ENCODE results near the gene SLC22A15.

SLC22A15 gene

DNA sequence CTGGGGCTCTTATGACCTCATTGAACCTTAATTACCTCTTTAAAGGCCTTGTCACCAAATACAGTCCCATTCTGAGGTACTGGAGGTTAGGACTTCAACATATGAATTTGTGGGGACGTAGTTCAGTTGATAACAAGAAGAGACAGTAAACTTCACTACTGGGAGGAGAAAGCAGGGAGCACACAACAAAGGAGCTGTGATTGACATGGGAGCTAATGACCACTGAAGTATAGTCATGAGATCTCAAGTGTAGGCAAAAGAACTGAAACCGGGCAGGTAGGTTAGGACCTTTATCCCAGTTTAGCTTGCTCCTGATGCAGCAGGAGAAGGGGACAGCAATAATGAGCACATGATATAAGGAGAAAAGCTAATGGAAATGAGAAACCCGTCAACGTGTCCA is 123.1 kb downstream of the SLC22A15 start:
- DNase-seq (ENCODE audit: low read depth in 4 of 4, low spot score in 1 of 4), result no peak

DNA sequence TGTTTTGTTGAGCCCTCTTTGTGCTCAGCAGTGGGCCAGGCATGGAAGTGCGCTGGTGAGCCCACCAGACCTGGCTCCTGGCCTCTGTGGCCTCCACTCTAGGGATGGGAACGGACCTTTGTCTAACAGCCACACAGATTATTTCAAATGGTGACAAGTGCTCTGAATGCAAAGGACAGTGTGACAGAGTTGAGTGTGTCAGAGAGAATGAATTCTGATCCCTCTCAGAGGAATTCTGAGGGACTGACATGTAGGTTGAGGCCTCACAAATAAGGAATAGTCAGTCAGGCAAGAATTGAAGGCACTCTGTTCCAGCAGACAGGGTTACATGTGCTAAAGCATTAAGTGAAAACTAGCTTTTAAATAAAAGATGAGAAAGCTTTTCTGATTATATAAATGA is 123.6 kb downstream of the SLC22A15 start:
- no peak for DNase-seq (ENCODE audit: low read depth in 4 of 4, low spot score in 1 of 4)

DNA sequence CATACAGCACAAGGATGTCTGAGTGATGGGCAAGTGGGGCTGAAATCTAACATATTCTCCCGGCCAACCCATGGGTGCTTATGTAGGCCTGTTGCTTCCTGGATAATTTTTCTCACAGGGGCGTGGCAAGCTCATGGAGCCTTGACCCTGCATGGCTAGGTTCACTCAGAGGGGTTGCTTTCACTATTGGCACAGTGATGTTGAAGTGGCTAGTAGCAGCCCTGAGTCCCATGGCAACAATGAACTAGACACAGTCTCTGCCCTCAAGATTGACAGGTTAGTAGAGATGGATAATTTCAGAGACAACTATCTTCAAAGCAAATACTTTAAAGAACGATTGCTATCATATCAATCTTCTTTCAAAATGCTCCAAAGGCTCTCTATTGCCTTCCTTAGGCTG is 128.4 kb downstream of the SLC22A15 start:
- DNase-seq (ENCODE audit: low read depth in 4 of 4, low spot score in 1 of 4), result no peak

DNA sequence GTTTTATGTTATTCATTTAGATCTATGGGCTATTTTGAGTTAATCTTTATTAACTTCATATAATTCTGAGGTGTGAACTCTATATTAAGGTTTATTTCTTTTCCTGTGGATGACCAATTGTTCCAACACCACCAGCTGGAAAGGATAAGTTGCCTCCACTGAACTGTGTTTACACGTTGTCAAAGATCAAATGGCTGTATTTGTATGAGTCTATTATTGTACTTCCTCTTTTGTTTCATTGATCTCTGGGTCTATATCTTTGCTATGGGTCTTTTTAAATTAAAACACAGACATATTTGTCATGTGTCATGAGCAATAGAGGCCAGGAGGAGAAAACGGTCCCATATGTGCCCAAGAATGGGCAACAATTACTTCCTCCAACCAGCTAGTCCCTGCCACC is 129.7 kb downstream of the SLC22A15 start:
- DNase-seq (ENCODE audit: low read depth in 4 of 4, low spot score in 1 of 4), result no peak

DNA sequence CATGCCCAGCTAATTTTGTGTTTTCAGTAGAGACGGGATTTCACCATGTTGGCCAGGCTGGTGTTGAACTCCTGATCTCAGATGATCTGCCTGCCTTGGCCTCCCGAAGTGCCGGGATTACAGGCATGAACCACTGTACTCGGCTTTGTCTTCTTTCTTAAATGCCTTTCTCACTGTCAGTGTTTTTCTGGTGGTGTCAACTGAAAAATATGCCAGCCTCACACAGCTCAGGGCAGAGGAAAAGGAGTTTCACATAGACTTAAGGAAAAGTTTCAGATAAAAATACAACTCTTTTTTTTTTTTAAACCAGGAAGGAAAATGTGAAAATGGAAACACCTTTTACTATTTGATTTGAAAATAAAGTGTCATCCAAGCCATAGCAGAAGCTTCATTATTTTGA is 130.3 kb downstream of the SLC22A15 start:
- no peak for DNase-seq (ENCODE audit: low read depth in 4 of 4, low spot score in 1 of 4)

DNA sequence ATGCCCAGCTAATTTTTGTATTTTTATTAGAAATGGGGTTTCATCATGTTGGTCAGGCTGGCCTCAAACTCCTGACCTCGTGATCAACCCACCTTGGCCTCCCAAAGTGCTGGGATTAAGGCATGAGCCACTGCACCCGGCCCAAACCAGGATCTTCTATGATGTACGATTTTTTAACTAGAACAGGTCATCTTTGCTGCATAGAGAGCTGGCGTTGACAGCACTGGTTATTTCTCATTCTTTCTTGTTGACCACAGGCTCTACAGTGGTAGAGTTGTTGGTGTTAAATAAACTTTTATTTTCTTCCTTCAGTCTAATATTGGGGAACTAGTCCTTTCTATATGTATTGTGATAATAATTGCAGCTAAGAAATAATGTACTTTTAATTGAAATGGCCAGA is 131.1 kb downstream of the SLC22A15 start:
- DNase-seq (ENCODE audit: low read depth in 4 of 4, low spot score in 1 of 4), result no peak

DNA sequence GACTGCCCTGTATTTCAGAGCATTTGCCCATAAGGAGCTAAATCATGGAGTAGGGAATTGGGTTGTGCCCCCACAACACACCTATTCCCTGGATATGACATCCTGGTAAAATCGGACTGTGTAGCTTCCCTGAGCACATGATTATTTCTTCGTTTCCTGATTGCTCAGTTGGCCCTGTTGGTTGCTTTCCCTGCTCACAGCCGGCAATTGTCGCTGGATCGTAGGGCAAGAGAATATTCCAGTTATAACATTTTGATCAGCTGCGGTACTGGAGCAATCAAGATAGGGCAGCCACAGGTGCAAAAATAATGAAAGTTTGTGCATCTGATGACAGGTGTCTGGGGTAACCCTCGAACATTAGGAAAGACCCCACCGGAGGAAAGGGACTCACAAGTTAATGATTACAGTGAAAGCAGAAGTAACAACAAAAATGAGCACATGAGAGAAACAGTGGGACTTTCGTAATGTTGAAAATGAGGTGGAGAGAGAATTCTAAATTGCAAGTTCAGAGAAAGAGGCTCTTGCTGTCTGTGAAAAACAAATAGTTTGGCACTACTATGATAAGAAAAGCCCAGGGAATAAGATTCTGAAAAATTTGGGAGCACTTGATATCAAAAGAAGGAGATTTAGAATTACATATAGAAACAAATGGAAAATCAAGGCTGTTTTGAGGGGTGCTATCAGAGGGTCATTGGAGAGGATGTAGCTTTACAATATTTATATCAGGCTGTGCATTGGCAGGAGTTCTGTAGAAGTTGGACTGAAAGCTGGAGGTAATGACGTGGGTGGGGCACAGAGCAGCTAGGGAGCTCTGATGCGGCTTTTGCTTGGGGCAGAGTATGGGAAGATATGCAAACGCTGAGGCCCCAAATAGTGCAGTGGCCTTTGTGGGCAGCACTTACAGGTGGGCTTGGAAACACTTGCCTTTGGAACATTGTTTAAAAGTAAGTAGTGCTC is 134.5 kb downstream of the SLC22A15 start, which contains the start of gene MAB21L3:
TSS of gene MAB21L3 (plus strand) at position 833 of the 957 bp plus-strand sequence. CDS start 1,217 bp downstream, outside the sequence.
- no peak for DNase-seq (ENCODE audit: low read depth in 4 of 4, low spot score in 1 of 4)

DNA sequence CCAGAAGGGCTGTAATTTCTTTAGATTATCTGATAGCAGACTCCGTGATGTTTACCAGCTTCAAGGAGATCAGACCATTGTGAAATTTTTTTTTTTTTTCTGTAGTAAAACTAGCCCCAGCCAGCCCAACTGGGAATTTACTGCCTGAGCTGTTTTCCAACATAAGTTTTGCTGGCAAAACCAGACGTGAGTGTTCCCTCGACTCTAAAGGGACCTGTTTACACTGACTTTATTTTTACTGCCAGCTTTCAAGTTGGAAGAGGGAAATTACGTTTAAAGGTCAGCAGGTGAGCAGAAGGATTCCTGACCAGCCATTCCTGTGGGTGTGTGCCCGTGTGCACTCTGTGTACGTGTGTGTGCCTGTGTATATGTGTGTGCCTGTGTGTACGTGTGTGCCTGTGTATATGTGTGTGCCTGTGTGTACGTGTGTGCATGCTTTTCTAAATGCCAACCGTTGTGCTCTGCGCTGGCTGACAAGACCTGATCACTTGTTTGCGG is 135.3 kb downstream of the SLC22A15 start:
- no peak for DNase-seq (ENCODE audit: low read depth in 4 of 4, low spot score in 1 of 4)

DNA sequence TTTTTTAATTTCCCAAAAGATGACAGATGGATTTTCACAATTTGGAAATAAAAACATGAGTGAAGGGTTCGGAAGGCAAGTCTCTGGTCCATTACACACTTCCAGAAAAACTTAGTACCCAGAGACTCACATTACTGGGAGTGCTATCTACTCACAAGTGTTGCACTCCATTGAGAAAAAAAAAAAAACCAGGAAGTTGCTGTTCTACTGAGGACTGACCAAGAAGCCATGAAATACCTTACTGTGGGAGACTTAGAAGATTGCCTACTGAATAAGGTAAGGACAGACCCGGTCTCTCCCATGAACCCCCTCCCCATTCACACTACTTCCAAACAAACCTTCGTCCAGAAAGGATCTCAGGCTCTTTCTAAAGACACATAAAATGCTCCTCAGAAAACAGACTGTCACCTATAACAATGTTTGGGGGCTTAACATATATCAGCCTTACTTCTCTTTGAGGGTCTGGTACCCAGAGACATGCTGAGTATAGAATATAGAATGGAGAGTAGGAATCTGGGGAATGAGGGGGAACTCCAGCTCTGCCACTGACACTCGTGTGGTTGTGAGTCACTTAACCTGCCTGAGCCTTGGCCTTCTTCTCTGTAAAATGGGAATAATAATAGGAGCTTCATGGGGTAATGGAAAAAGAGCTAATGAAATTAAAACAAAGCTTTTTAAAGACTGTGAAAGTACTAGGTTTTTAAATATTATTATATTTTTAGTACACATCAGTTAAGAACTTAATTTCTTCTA is 136.3 kb downstream of the SLC22A15 start:
- no peak for DNase-seq (ENCODE audit: low read depth in 4 of 4, low spot score in 1 of 4)

DNA sequence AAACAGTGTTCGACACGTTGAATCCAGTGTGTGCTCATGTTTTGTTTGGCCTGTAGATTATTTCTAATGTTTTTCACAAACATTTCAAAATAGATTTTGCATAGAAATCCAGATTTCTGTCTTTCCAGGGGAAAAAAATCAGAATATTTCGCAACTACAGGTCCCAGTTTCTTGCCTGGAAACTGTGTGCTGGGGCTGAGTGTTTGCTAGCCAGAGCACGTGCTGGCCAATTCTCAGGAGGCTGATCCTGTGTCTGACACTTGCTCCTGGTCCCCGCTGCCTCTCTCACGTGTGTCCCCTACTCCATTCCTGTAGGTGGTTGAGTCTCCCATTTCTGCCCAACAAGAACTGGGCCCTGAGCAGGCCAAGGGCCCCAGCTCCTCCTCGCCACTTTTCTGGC is 137.3 kb downstream of the SLC22A15 start:
- no peak for DNase-seq (ENCODE audit: low read depth in 4 of 4, low spot score in 1 of 4)

DNA sequence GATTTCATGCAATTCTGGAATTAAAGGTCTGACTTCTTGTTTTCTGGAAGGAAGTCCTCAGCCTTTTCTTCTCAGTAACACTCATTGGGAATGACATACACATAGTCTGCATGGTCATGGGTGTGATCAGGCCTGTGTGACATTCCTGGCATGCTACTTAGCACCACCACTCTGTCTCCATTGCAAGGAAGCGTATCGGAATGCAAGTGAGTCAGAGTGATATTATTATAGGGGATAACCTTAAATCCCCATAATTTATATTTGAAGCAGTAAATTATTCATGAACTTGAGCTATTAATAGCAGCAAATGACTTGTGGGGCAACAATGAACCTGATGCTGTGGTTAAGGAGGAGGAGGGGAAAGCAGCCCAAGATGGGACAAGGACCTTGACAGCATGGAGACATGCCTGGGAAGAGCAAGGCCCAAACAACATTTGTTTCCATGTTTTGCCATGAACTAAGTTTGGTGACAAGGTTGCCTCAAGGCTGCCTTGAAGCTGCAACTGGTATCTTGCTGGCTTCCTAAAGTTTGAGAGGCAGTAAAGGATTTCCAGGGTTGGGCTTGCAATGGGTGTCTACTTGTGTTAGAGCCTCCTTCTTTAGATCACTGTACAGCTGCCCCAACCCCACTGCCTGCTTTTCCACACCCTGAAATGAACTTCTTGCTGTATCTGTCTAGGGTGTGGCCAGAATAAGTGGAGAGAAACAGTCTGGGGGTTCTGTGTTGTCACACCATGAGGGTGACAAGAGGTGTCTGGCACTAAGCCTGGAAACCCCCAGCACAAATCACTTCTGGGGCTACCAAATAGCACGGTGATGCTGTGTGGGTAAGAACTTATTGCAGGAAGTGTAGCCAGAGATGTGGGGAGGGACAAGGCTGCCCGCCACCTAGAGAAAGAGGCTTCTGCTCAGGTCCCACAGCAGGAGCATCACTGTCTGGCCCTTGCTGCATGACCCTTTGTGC is 139.4 kb downstream of the SLC22A15 start:
- no peak for DNase-seq (ENCODE audit: low read depth in 4 of 4, low spot score in 1 of 4)

DNA sequence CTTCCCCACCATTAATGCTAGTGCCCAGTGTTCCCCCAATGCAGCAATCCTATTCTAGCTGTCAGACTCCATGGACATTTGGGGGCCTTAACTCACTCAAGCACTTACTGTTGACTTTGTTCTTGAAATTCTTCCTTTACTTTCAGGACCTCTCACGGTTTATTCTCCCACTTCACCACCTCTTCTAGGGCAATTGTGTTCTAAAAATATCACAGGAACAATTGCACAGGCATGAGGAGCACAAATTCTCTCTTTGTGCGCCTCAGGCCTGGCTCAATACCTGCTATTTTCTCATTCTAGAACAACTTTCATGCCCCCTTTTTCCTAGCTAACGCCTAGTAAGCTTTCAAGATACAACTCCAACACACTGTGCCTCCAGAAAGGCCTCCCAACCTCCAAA is 142.2 kb downstream of the SLC22A15 start:
- no peak for DNase-seq (ENCODE audit: low read depth in 4 of 4, low spot score in 1 of 4)

All from stimulated activated CD4-positive, alpha-beta T cell treated with anti-CD3 and anti-CD28 coated beads, Interleukin-1b, Interleukin-23, amount 100 ng/mL, for 24 hours (primary cell).